Measurements from ENCODE around the gene APLNR. TPM values are rescaled to one million over a fixed set of nuclear protein-coding genes. Genes with fewer than 3 reads are reported as not detected.

APLNR gene
- total and polyA plus RNA-seq, 10 of the 15 experiments (the other 5 are each of a cell fraction or from before 2014, with no cell fraction given): 0.11 TPM; not detected in 9

- TF ChIP-seq CEBPZ (IDR thresholded peaks at IDR 0.05; ENCODE audit: low read depth, low read length) (no peak), PML (IDR thresholded peaks at IDR 0.05; ENCODE audit: low read length) (no peak), CHD1 (IDR thresholded peaks at IDR 0.05; ENCODE audit: low read depth, low read length) (no peak)
These were observed 17.9 kb downstream of the APLNR start (continued) for GRCh38 chr11:57219021-57219627.

GRCh38 chr11:57217053-57217452 is 20.0 kb downstream of the APLNR start:
- no TSS peak for BruUV-seq (replicated peaks)
- CTCF ChIA-PET: no interaction called here
- TF ChIP-seq RUNX3 (IDR thresholded peaks at IDR 0.05; ENCODE audit: low read length): no peak
- no peak for TF ChIP-seq CREB1 (IDR thresholded peaks at IDR 0.05; ENCODE audit: low read depth)
- no peak for TF ChIP-seq RBBP5 (conservative IDR thresholded peaks at IDR 0.05)
- TF ChIP-seq ELK1 (IDR thresholded peaks at IDR 0.05; ENCODE audit: low read depth, low read length): no peak
- no peak for TF ChIP-seq NR2C1 (IDR thresholded peaks at IDR 0.05)
- TF ChIP-seq ETV6 (conservative IDR thresholded peaks at IDR 0.05 in 1 of 2, IDR thresholded peaks at IDR 0.05 in 1 of 2; ENCODE audit: borderline replicate concordance in 1 of 2, low read depth in 1 of 2): no peak
- TF ChIP-seq SRF (IDR thresholded peaks at IDR 0.05; ENCODE audit: low read depth in 2 of 2, low read length in 2 of 2): no peak
- no peak for TF ChIP-seq HDGF (IDR thresholded peaks at IDR 0.05)
- no peak for TF ChIP-seq TCF12 (IDR thresholded peaks at IDR 0.05; ENCODE audit: low read depth, low read length)
- no peak for TF ChIP-seq LARP7 (IDR thresholded peaks at IDR 0.05)
- TF ChIP-seq IKZF2 (IDR thresholded peaks at IDR 0.05): no peak

More at GRCh38 chr11:57217053-57217452, 20.0 kb downstream of the APLNR start:
- ATAC-seq: no peak
- no peak overlapping the region for H2AFZ ChIP-seq (ENCODE audit: control insufficient read depth, low read depth, low read length)
- H3K4me2 ChIP-seq (ENCODE audit: control insufficient read depth, insufficient read depth): no peak overlapping the region
- intact Hi-C loops (cut with micrococcal nuclease; ENCODE audit: unreplicated experiment) (no loop called here), in situ Hi-C loops (cut with MboI) (no loop called here)
- 27% methylated on average over 4 of the region's 4 CpGs for WGBS (ENCODE audit: insufficient coverage, insufficient replicate concordance, low lambda C conversion rate, missing lambda C conversion rate)
- H3K4me1 ChIP-seq (ENCODE audit: control insufficient read depth, insufficient read depth, low read length): no peaks in the 10 kb centered on the region
- H3K79me2 ChIP-seq (ENCODE audit: control insufficient read depth, insufficient read depth, low read length): no peaks in the 10 kb centered on the region
- ChIA-PET SMC1A (ENCODE audit: uncharacterized antibody, unreplicated experiment) (no interaction called here), POLR2A (no interaction called here), RAD21 (ENCODE audit: unreplicated experiment) (no interaction called here)
- no peak overlapping the region for H3K27ac ChIP-seq (ENCODE audit: control insufficient read depth, insufficient read depth)
- DNase-seq (ENCODE audit: low read depth, low spot score): no peak
- H3K36me3 ChIP-seq (ENCODE audit: control insufficient read depth in 2 of 2, insufficient read depth in 2 of 2, low read length in 1 of 2): no peaks in the 10 kb centered on the region
- no peak for FAIRE-seq
- no peaks in the 10 kb centered on the region for H4K20me1 ChIP-seq (ENCODE audit: control insufficient read depth, insufficient read depth)
- H3K9ac ChIP-seq (ENCODE audit: control insufficient read depth, insufficient read depth, low read length): no peak overlapping the region
- no peak overlapping the region for H3K4me3 ChIP-seq
- no peaks in the 10 kb centered on the region; a peak in 2 of 4 replicates for H3K27me3 ChIP-seq (replicated peaks in 1 of 2; ENCODE audit: control insufficient read depth in 2 of 2, insufficient read depth in 2 of 2, low read length in 1 of 2)
- no peaks in the 10 kb centered on the region for H3K9me3 ChIP-seq (replicated peaks; ENCODE audit: control insufficient read depth, insufficient read depth, low read length)
